NB4 (cell line): ENCODE data around the gene SUMF1.

Experiments
- POLR2A ChIP-seq: IDR thresholded peaks from 2 replicates; pipeline ENCODE4 v1.6.1; 2011; ENCODE audit warnings: mild to moderate bottlenecking; ENCODE audit not compliant: insufficient read length; ENCODE audit errors: extremely low read depth
- TF ChIP-seq, protein P1 (sequence below): IDR thresholded peaks from one replicate; pipeline ENCODE4 v1.5.1; 2012; ENCODE audit warnings: low read depth, low read length
- TF ChIP-seq, protein P2 (sequence below): IDR thresholded peaks from 2 replicates; pipeline ENCODE4 v1.6.1; 2011; ENCODE audit warnings: low read depth, low read length

DNA sequence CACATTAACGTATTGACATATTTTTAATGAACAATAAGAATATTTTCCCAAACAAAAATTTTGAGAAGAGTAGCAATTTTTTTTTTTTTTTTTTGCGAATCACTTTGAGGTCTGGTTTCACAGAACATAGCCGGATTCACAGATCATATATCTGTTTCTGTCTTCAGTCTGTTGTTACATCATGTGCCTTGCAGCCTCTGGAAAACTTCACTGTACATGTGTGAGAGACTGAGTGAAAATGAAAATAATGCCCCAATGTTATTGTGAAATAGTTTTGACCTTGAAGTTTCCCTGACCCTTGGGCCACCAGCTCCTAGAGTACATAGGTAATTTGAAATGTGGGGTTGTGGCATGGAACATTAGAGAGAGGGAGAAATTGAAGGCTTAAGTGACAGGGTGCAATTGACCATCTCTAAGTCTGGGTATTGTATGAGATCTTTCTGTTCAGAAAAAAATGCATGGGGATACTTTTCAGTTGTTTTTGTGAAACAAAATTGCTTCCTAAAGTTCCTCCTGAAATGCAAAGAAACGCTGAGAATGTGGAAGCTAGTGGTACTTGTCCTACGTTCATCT is 40.0 kb upstream of the SUMF1 start:
- TF ChIP-seq, protein P1, sequence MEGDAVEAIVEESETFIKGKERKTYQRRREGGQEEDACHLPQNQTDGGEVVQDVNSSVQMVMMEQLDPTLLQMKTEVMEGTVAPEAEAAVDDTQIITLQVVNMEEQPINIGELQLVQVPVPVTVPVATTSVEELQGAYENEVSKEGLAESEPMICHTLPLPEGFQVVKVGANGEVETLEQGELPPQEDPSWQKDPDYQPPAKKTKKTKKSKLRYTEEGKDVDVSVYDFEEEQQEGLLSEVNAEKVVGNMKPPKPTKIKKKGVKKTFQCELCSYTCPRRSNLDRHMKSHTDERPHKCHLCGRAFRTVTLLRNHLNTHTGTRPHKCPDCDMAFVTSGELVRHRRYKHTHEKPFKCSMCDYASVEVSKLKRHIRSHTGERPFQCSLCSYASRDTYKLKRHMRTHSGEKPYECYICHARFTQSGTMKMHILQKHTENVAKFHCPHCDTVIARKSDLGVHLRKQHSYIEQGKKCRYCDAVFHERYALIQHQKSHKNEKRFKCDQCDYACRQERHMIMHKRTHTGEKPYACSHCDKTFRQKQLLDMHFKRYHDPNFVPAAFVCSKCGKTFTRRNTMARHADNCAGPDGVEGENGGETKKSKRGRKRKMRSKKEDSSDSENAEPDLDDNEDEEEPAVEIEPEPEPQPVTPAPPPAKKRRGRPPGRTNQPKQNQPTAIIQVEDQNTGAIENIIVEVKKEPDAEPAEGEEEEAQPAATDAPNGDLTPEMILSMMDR = no peak
- TF ChIP-seq POLR2A = no peak
- TF ChIP-seq, protein P2, sequence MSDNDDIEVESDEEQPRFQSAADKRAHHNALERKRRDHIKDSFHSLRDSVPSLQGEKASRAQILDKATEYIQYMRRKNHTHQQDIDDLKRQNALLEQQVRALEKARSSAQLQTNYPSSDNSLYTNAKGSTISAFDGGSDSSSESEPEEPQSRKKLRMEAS = no peak
